ENCODE data around the gene GNB5. TPM values are rescaled to one million over a fixed set of nuclear protein-coding genes. Genes with fewer than 3 reads are reported as not detected.

GNB5 gene
- total and polyA plus RNA-seq, 2 donors = 16.1 to 20.5 TPM

DNA sequence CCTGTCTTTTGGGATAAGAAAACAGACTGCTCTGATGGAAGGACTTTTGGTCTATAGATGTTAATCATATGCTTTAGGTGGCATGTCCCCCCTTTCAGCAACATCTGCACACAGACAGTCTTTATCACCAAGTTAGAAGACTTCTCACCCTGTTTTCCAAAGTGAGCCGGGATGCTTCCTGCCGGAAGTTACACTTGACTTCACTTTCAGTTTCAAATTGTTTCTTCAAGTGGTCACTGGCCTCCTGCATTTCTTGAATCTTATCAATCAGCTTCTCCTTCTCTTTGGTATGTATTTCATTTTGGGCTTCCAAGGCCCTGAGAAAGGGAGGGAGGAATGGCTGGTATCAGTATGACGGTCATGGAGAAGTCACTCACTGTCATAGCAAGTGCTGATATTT lies 27.2 kb upstream of the GNB5 start:
- no peaks in the 10 kb centered on the region for H3K27me3 ChIP-seq (ENCODE audit: control insufficient read depth in 2 of 2, insufficient read depth in 1 of 2, low read length in 1 of 2)
- WGBS = 98% methylated on average over 3 of the region's 3 CpGs
- H3K9me3 ChIP-seq (ENCODE audit: control insufficient read depth in 2 of 2, insufficient read depth in 1 of 2, low read length in 1 of 2) = no peaks in the 10 kb centered on the region
- no peak for DNase-seq (ENCODE audit: low read depth in 6 of 9, low spot score in 9 of 9)
- H3K36me3 ChIP-seq (ENCODE audit: control insufficient read depth in 2 of 2, insufficient read depth in 2 of 2, low read length in 1 of 2) = no peaks in the 10 kb centered on the region
- peaks cover 10 to 27% of the 10 kb centered on the region in 2 donors for H3K4me1 ChIP-seq (ENCODE audit: control insufficient read depth in 2 of 2, insufficient read depth in 2 of 2, low read length in 2 of 2)
- no peak overlapping the region for H3K27ac ChIP-seq (ENCODE audit: low read depth in 1 of 2, low read length in 1 of 2)
- no peak overlapping the region for H3K4me3 ChIP-seq (ENCODE audit: low read length in 2 of 2)

DNA sequence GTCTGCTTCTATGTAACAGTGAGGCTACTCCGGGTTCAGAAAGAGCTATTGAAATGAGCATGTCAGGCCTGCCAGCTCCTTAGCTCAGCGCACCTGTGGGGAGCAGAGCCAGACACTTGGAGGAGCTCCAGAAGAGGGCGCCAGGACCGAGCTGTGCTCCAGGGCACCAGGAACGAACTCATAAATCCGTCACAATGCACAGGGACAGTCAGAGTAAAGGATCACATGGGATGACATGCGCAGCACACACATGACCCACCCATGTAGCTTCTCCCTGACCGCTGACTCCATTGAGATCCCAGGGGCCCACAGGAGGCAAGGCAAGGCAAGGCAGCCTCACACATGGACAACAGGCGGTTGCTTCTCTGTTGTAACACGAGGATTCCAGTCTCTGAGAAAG lies 26.0 kb upstream of the GNB5 start:
- H3K36me3 ChIP-seq (ENCODE audit: control insufficient read depth in 2 of 2, insufficient read depth in 2 of 2, low read length in 1 of 2) = no peaks in the 10 kb centered on the region

DNA sequence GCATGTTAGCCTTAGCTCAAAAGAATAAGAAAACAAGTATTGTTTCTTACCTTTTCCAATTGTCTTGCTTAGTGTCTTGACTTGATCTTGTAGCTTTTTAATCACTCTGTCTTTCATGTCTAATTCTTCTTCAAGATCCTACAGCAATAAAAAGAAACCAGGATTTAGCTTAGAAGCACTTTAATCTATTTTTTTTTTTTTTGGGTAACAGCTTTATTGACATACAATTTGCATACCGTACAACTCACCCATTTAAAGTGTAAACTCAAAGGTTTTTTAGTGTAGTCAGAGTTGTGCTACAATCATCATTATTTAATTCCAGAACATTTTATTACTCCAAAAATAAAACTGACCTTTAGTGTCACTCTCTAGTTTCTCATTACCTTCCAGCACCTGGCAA lies 23.4 kb upstream of the GNB5 start:
- no peaks in the 10 kb centered on the region for H3K4me1 ChIP-seq (ENCODE audit: control insufficient read depth in 2 of 2, insufficient read depth in 2 of 2, low read length in 2 of 2)
- H3K27ac ChIP-seq (ENCODE audit: low read depth in 1 of 2, low read length in 1 of 2) = no peak overlapping the region
- WGBS = 92% methylated on average over 1 of the region's 1 CpG
- no peaks in the 10 kb centered on the region for H3K36me3 ChIP-seq (ENCODE audit: control insufficient read depth in 2 of 2, insufficient read depth in 2 of 2, low read length in 1 of 2)
- DNase-seq (ENCODE audit: low read depth in 6 of 9, low spot score in 9 of 9) = no peak
- no peaks in the 10 kb centered on the region for H3K27me3 ChIP-seq (ENCODE audit: control insufficient read depth in 2 of 2, insufficient read depth in 1 of 2, low read length in 1 of 2)
- H3K4me3 ChIP-seq (ENCODE audit: low read length in 2 of 2) = no peak overlapping the region
- no peaks in the 10 kb centered on the region for H3K9me3 ChIP-seq (ENCODE audit: control insufficient read depth in 2 of 2, insufficient read depth in 1 of 2, low read length in 1 of 2)

More for the DNA sequence above, 26.0 kb upstream of the GNB5 start:
- Histone ChIP-seq H3K27ac (ENCODE audit: low read depth in 1 of 2, low read length in 1 of 2) (no peak overlapping the region), H3K4me1 (ENCODE audit: control insufficient read depth in 2 of 2, insufficient read depth in 2 of 2, low read length in 2 of 2) (peaks cover 10 to 17% of the 10 kb centered on the region in 2 donors), H3K27me3 (ENCODE audit: control insufficient read depth in 2 of 2, insufficient read depth in 1 of 2, low read length in 1 of 2) (no peaks in the 10 kb centered on the region), H3K9me3 (ENCODE audit: control insufficient read depth in 2 of 2, insufficient read depth in 1 of 2, low read length in 1 of 2) (no peaks in the 10 kb centered on the region), H3K4me3 (ENCODE audit: low read length in 2 of 2) (no peak overlapping the region)
- peak in 1 of 9 donors; percentile 42 for DNase-seq (ENCODE audit: low read depth in 6 of 9, low spot score in 9 of 9)
- WGBS = 93% methylated on average over 10 of the region's 10 CpGs

DNA sequence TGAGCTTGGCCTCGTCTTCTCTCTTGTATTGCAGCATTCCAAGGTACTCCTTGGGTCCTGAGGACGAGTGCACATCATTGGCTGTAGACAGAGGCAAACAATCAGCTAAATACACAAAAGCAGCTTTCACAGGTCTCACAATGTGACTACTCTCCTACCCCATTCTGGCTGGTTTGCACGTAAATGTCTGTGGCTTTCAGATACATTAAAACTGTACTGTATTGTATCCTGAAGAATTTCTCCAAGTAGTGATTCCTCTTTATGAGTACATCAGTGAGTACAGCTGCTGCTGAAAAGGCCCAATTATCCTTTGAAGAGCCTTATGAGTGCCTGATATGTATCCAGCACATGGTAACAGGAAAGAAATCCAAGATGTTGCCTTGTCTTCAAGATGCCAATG lies 22.0 kb upstream of the GNB5 start:
- no peak for DNase-seq (ENCODE audit: low read depth in 6 of 9, low spot score in 9 of 9)
- WGBS = 97% methylated on average over 3 of the region's 3 CpGs
- no peaks in the 10 kb centered on the region for H3K9me3 ChIP-seq (ENCODE audit: control insufficient read depth in 2 of 2, insufficient read depth in 1 of 2, low read length in 1 of 2)
- H3K27me3 ChIP-seq (ENCODE audit: control insufficient read depth in 2 of 2, insufficient read depth in 1 of 2, low read length in 1 of 2) = no peaks in the 10 kb centered on the region
- H3K27ac ChIP-seq (ENCODE audit: low read depth in 1 of 2, low read length in 1 of 2) = no peak overlapping the region
- H3K4me1 ChIP-seq (ENCODE audit: control insufficient read depth in 2 of 2, insufficient read depth in 2 of 2, low read length in 2 of 2) = no peaks in the 10 kb centered on the region
- no peaks in the 10 kb centered on the region for H3K36me3 ChIP-seq (ENCODE audit: control insufficient read depth in 2 of 2, insufficient read depth in 2 of 2, low read length in 1 of 2)
- H3K4me3 ChIP-seq (ENCODE audit: low read length in 2 of 2) = no peak overlapping the region

DNA sequence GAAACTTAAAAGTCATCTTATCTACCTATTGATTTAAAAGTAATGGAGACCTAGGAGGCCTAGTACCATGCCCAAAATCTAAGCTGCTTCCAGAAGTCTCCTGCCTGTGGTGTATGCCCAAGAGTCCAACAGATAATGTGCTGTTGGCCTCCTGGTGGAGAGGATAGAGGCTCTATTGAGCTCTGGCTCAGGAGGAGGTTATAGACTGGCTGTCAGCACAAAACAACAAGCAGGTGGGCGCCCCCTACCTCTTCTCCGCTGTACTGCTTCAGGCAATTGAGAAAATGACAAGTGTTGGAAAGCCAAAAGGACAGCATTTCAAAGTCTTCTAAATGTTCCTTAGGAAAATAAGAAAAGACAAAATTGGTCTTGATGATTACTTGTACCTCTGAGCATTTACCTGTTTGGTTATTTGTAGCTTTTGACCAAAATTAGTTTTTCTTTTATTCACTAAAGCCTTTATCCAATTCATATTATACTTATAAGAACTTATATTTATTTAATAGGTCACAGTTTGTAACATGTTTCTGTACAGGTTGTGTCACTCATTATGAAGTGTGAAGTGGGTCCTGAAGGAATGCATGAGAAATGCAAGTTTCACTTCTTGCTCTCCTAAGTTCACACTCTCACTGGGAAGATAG lies 17.2 kb upstream of the GNB5 start:
- peak in 7 of 9 donors; percentile 37 to 81 (median 61) for DNase-seq (ENCODE audit: low read depth in 6 of 9, low spot score in 9 of 9)
- Histone ChIP-seq H3K4me3 (ENCODE audit: low read length in 2 of 2) (no peak overlapping the region), H3K27ac (ENCODE audit: low read depth in 1 of 2, low read length in 1 of 2) (no peak overlapping the region), H3K4me1 (ENCODE audit: control insufficient read depth in 2 of 2, insufficient read depth in 2 of 2, low read length in 2 of 2) (no peaks in the 10 kb centered on the region), H3K36me3 (ENCODE audit: control insufficient read depth in 2 of 2, insufficient read depth in 2 of 2, low read length in 1 of 2) (peaks cover 0 to 5% of the 10 kb centered on the region in 2 donors), H3K27me3 (ENCODE audit: control insufficient read depth in 2 of 2, insufficient read depth in 1 of 2, low read length in 1 of 2) (no peaks in the 10 kb centered on the region), H3K9me3 (ENCODE audit: control insufficient read depth in 2 of 2, insufficient read depth in 1 of 2, low read length in 1 of 2) (no peaks in the 10 kb centered on the region)
- 88% methylated on average over 2 of the region's 2 CpGs for WGBS

DNA sequence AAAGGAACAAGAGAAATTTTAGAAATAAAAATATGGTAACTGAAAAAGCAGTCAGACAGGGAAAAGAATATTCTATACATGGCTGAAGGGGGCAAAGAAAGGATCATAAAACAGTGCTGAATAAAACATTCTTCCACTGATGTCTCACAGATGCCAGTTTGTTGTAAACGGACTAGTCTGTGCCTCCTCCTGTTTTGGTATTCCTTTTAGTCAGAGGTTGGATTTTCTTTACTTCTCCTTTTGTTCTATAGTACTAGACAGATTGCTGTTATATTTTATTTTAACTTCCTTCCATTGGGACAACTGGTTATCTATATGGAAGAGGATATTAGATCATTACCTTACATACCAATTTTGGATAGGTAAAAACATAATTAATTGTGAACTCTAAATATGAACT lies 16.0 kb upstream of the GNB5 start:
- Histone ChIP-seq H3K36me3 (ENCODE audit: control insufficient read depth in 2 of 2, insufficient read depth in 2 of 2, low read length in 1 of 2) (peaks cover 0 to 5% of the 10 kb centered on the region in 2 donors), H3K4me1 (ENCODE audit: control insufficient read depth in 2 of 2, insufficient read depth in 2 of 2, low read length in 2 of 2) (no peaks in the 10 kb centered on the region), H3K9me3 (ENCODE audit: control insufficient read depth in 2 of 2, insufficient read depth in 1 of 2, low read length in 1 of 2) (no peaks in the 10 kb centered on the region), H3K27ac (ENCODE audit: low read depth in 1 of 2, low read length in 1 of 2) (no peak overlapping the region), H3K4me3 (ENCODE audit: low read length in 2 of 2) (no peak overlapping the region), H3K27me3 (ENCODE audit: control insufficient read depth in 2 of 2, insufficient read depth in 1 of 2, low read length in 1 of 2) (no peaks in the 10 kb centered on the region)
- DNase-seq (ENCODE audit: low read depth in 6 of 9, low spot score in 9 of 9) = no peak
- 63% methylated on average over 1 of the region's 1 CpG for WGBS

DNA sequence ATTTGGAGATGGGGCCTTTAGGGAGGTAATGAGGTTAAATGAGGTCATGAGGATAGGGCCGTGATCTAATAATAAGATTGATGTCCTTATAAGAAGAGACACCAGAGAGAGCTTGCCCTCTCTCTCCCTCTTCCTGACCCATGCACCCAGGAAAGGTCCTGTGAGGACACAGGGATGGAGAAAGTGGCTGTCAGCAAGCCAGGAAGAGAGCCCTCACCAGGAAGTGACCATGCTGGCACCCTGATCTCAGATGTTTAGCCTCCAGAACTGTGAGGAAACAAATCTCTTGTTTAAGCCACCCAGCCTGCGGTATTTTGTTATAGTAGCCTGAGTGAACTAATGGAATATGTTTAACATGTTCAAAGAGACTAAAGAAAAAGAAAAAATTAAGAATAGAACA lies 15.3 kb upstream of the GNB5 start:
- DNase-seq (ENCODE audit: low read depth in 6 of 9, low spot score in 9 of 9) = no peak
- WGBS = 97% methylated on average over 2 of the region's 2 CpGs

DNA sequence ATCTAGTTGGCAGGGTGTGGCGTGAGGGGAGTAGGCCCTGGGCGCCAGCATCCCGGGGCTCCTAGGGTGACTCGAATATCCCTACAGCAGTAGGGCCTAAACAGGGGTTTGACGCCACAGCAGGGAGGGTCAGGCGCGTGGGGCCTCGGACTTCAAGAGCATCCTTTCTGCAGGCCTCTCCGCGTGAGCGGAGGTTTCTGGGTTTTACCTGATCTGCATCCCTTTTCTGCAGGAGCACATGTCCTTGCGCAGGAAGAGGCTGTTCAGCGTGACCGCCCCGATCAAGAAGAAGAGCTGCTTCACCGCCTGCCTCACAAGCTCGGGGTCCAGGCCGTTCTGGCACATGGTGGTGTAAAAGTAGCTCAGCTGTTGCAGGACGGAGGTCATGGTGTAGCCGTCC lies 13.5 kb upstream of the GNB5 start:
- H3K36me3 ChIP-seq (ENCODE audit: control insufficient read depth in 2 of 2, insufficient read depth in 2 of 2, low read length in 1 of 2) = peaks cover 0 to 5% of the 10 kb centered on the region in 2 donors
- WGBS = 99% methylated on average over 20 of the region's 20 CpGs
- H3K27ac ChIP-seq (ENCODE audit: low read depth in 1 of 2, low read length in 1 of 2) = no peak overlapping the region
- H3K9me3 ChIP-seq (ENCODE audit: control insufficient read depth in 2 of 2, insufficient read depth in 1 of 2, low read length in 1 of 2) = no peaks in the 10 kb centered on the region
- H3K4me1 ChIP-seq (ENCODE audit: control insufficient read depth in 2 of 2, insufficient read depth in 2 of 2, low read length in 2 of 2) = no peaks in the 10 kb centered on the region
- H3K27me3 ChIP-seq (ENCODE audit: control insufficient read depth in 2 of 2, insufficient read depth in 1 of 2, low read length in 1 of 2) = no peaks in the 10 kb centered on the region
- H3K4me3 ChIP-seq (ENCODE audit: low read length in 2 of 2) = no peak overlapping the region
- DNase-seq (ENCODE audit: low read depth in 6 of 9, low spot score in 9 of 9) = no peak

More for the DNA sequence above, 15.3 kb upstream of the GNB5 start:
- no peaks in the 10 kb centered on the region for H3K27me3 ChIP-seq (ENCODE audit: control insufficient read depth in 2 of 2, insufficient read depth in 1 of 2, low read length in 1 of 2)
- peaks cover 0 to 5% of the 10 kb centered on the region in 2 donors for H3K36me3 ChIP-seq (ENCODE audit: control insufficient read depth in 2 of 2, insufficient read depth in 2 of 2, low read length in 1 of 2)
- no peaks in the 10 kb centered on the region for H3K4me1 ChIP-seq (ENCODE audit: control insufficient read depth in 2 of 2, insufficient read depth in 2 of 2, low read length in 2 of 2)
- no peak overlapping the region for H3K4me3 ChIP-seq (ENCODE audit: low read length in 2 of 2)
- H3K9me3 ChIP-seq (ENCODE audit: control insufficient read depth in 2 of 2, insufficient read depth in 1 of 2, low read length in 1 of 2) = no peaks in the 10 kb centered on the region
- H3K27ac ChIP-seq (ENCODE audit: low read depth in 1 of 2, low read length in 1 of 2) = no peak overlapping the region

DNA sequence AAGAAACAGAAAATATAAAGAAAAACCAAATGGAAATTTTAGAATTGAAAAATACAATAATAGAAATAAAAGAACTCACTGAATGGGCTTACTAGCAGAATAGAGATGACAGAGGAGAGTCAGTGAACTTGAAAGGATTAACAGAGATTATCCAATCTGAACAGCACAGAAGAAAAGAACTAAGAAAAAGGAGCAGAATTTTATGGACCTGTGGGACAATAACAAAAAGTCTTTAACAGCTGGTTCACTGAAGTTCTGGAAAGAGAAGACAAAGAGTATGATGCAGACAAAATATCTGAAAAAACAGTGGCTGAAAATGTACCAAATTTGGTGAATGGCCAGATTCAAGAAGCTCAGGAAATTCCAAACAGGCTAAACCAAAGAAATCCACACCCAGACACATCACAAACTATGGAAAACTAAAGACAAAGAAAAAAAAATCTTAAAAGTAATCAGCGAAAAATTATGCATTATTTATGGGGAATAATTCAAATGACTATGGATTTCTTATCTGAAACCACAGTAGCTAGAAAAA lies 9.7 kb upstream of the GNB5 start:
- Histone ChIP-seq H3K27me3 (ENCODE audit: control insufficient read depth in 2 of 2, insufficient read depth in 1 of 2, low read length in 1 of 2) (no peaks in the 10 kb centered on the region), H3K4me1 (ENCODE audit: control insufficient read depth in 2 of 2, insufficient read depth in 2 of 2, low read length in 2 of 2) (no peaks in the 10 kb centered on the region), H3K36me3 (ENCODE audit: control insufficient read depth in 2 of 2, insufficient read depth in 2 of 2, low read length in 1 of 2) (peaks cover 0 to 5% of the 10 kb centered on the region in 2 donors), H3K4me3 (ENCODE audit: low read length in 2 of 2) (no peak overlapping the region), H3K9me3 (ENCODE audit: control insufficient read depth in 2 of 2, insufficient read depth in 1 of 2, low read length in 1 of 2) (no peaks in the 10 kb centered on the region), H3K27ac (ENCODE audit: low read depth in 1 of 2, low read length in 1 of 2) (no peak overlapping the region)
- 99% methylated on average over 1 of the region's 1 CpG for WGBS
- no peak for DNase-seq (ENCODE audit: low read depth in 6 of 9, low spot score in 9 of 9)

Data from thymus (tissue), 11 donors.